Smooth muscle cell (in vitro differentiated cells): ENCODE results near the gene PHLDB2. TPM values are rescaled to one million over a fixed set of nuclear protein-coding genes. Genes with fewer than 3 reads are reported as not detected.

Source experiments
- DNase-seq: peaks from one replicate; lab custom pipeline; 2025; ENCODE audit not compliant: unreplicated experiment; lab: John Stamatoyannopoulos, UW
- H2AFZ ChIP-seq: fragments of 200-600 bp; sonication (generic); 2 replicates; pipeline ENCODE4 v1.6.0; 2016; ENCODE audit warnings: antibody characterized with exemption, low read depth, mild to moderate bottlenecking
- H3F3A ChIP-seq: fragments of 200-600 bp; sonication (generic); 2 replicates; pipeline ENCODE4 v1.6.0; 2017; ENCODE audit warnings: antibody characterized with exemption, low read depth
- H3K27ac ChIP-seq: fragments of 200-600 bp; sonication (generic); 2 replicates; pipeline ENCODE4 v1.5.1; 2016; ENCODE audit warnings: low read depth, mild to moderate bottlenecking
- H3K27me3 ChIP-seq: fragments of 200-600 bp; sonication (generic); 2 replicates; pipeline ENCODE4 v1.6.1; 2016; ENCODE audit warnings: low read depth, mild to moderate bottlenecking
- H3K36me3 ChIP-seq: fragments of 200-600 bp; sonication (generic); 2 replicates; pipeline ENCODE4 v1.5.1; 2016; ENCODE audit warnings: low read depth
- H3K4me1 ChIP-seq: fragments of 200-600 bp; sonication (generic); 2 replicates; pipeline ENCODE4 v1.5.1; 2016; ENCODE audit warnings: low read depth
- H3K4me2 ChIP-seq: fragments of 200-600 bp; sonication (generic); 2 replicates; pipeline ENCODE4 v1.6.0; 2016; ENCODE audit warnings: mild to moderate bottlenecking
- H3K4me3 ChIP-seq: fragments of 200-600 bp; sonication (generic); 2 replicates; pipeline ENCODE4 v1.5.1; 2016; ENCODE audit warnings: mild to moderate bottlenecking
- H3K79me2 ChIP-seq: fragments of 200-600 bp; sonication (generic); 2 replicates; pipeline ENCODE4 v1.6.0; 2016; ENCODE audit warnings: low read depth, mild to moderate bottlenecking
- H3K9ac ChIP-seq: fragments of 200-600 bp; sonication (generic); 2 replicates; pipeline ENCODE4 v1.6.0; 2016; ENCODE audit warnings: low read depth
- H3K9me3 ChIP-seq: fragments of 200-600 bp; sonication (generic); replicated peaks from 2 replicates; pipeline ENCODE4 v1.5.1; 2016; ENCODE audit warnings: low read depth
- H4K20me1 ChIP-seq: fragments of 200-600 bp; sonication (generic); 2 replicates; pipeline ENCODE4 v1.6.0; 2016; ENCODE audit warnings: low read depth
- WGBS: methylation state at CpG from one replicate; pipeline ENCODE4 v1.1.7; 2016; ENCODE audit warnings: low lambda C conversion rate; 5-methylcytosine and 5-hydroxymethylcytosine counted together
- polyA plus RNA-seq: library from polyadenylated mRNA; unstranded; fragments of >200 nt; fragmentation: Nextera tagmentation; extraction: Ambion mirVana; gene quantifications from 2 replicates; pipeline ENCODE4 v1.2.1, GENCODE V29; 2016
- total RNA-seq: library from RNA; depleted of rRNA; stranded (reverse); fragments of >200 nt; gene quantifications from 2 replicates; pipeline ENCODE4 v1.2.3, GENCODE V29; 2014
- TF ChIP-seq, protein P1 (sequence below): fragments of 200-600 bp; sonication (generic); IDR thresholded peaks from 2 replicates; pipeline ENCODE4 v1.5.1; 2017; ENCODE audit warnings: borderline replicate concordance, mild to moderate bottlenecking, antibody characterized with exemption; ENCODE audit not compliant: insufficient read depth, poor library complexity, severe bottlenecking

The PHLDB2 gene
- total and polyA plus RNA-seq, 2 experiments from 2014 or later, result 40.5 to 79.7 TPM

DNA sequence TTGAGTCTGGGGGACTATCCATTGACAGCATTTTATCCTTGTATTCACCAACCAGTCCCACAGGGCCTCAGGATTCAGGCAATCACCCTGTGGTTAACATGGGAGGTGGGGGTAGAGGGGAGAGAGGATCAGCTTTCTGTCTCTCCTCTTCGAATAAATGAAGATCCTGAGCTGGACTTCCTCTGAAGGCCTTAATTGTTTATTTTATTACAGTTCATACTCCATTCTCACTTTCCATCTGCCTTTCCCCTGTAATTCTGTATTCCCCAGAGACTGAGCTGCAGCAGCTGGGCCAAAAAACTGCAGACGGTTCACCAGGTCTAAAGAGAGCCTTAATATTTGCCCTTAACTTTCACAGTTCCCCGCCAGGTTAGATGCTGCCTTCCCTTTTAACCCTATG, 151.6 kb downstream of the PHLDB2 start:
- H3K36me3 ChIP-seq, result no peaks in the 10 kb centered on the region
- H3F3A ChIP-seq, result peaks cover 3% of the 10 kb centered on the region
- H4K20me1 ChIP-seq, result no peaks in the 10 kb centered on the region
- peaks cover 4% of the 10 kb centered on the region for H3K4me1 ChIP-seq
- no peaks in the 10 kb centered on the region for H3K79me2 ChIP-seq
- TF ChIP-seq, protein P1, sequence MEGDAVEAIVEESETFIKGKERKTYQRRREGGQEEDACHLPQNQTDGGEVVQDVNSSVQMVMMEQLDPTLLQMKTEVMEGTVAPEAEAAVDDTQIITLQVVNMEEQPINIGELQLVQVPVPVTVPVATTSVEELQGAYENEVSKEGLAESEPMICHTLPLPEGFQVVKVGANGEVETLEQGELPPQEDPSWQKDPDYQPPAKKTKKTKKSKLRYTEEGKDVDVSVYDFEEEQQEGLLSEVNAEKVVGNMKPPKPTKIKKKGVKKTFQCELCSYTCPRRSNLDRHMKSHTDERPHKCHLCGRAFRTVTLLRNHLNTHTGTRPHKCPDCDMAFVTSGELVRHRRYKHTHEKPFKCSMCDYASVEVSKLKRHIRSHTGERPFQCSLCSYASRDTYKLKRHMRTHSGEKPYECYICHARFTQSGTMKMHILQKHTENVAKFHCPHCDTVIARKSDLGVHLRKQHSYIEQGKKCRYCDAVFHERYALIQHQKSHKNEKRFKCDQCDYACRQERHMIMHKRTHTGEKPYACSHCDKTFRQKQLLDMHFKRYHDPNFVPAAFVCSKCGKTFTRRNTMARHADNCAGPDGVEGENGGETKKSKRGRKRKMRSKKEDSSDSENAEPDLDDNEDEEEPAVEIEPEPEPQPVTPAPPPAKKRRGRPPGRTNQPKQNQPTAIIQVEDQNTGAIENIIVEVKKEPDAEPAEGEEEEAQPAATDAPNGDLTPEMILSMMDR, result no peak
- 63% methylated on average over 3 of the region's 3 CpGs for WGBS
- DNase-seq, result no peak
- no peak overlapping the region for H2AFZ ChIP-seq
- no peak overlapping the region for H3K4me2 ChIP-seq
- no peak overlapping the region for H3K4me3 ChIP-seq
- H3K9ac ChIP-seq, result no peak overlapping the region
- no peaks in the 10 kb centered on the region for H3K9me3 ChIP-seq
- no peak overlapping the region for H3K27ac ChIP-seq
- H3K27me3 ChIP-seq, result no peaks in the 10 kb centered on the region

DNA sequence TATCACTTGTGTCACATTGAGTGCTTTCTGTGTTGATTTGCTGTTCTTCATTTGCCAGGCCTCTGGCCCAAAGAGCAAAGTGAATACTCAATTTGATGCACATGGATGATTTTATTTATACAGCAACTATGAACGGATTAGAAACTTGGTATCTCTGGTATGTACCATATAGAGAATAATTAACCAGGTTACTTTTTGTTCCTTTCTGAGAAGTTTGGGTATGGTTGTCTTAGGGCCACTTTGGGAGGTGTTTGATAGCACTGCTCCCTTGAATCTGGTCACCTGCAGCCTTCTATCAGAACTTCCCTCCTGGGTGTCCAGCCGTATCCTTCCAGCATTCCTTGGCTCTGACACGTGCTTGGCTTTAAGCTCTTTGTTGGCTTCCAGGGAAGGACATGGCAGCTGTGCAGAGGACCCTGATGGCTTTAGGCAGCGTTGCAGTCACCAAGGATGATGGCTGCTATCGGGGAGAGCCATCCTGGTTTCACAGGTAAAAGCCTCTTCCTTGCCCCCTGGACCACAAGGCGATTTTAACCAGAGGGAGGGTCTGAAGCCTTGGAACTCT, 152.4 kb downstream of the PHLDB2 start:
- Histone ChIP-seq H3K27me3 (no peaks in the 10 kb centered on the region), H2AFZ (no peak overlapping the region), H3K4me2 (no peak overlapping the region), H3K4me3 (no peak overlapping the region), H3K36me3 (no peaks in the 10 kb centered on the region), H4K20me1 (no peaks in the 10 kb centered on the region), H3K9ac (no peak overlapping the region), H3K9me3 (no peaks in the 10 kb centered on the region), H3K27ac (no peak overlapping the region), H3K4me1 (peaks cover 4% of the 10 kb centered on the region), H3K79me2 (no peaks in the 10 kb centered on the region), H3F3A (peaks cover 3% of the 10 kb centered on the region)
- no peak for DNase-seq
- WGBS, result 77% methylated on average over 6 of the region's 6 CpGs
- TF ChIP-seq, protein P1, result no peak

DNA sequence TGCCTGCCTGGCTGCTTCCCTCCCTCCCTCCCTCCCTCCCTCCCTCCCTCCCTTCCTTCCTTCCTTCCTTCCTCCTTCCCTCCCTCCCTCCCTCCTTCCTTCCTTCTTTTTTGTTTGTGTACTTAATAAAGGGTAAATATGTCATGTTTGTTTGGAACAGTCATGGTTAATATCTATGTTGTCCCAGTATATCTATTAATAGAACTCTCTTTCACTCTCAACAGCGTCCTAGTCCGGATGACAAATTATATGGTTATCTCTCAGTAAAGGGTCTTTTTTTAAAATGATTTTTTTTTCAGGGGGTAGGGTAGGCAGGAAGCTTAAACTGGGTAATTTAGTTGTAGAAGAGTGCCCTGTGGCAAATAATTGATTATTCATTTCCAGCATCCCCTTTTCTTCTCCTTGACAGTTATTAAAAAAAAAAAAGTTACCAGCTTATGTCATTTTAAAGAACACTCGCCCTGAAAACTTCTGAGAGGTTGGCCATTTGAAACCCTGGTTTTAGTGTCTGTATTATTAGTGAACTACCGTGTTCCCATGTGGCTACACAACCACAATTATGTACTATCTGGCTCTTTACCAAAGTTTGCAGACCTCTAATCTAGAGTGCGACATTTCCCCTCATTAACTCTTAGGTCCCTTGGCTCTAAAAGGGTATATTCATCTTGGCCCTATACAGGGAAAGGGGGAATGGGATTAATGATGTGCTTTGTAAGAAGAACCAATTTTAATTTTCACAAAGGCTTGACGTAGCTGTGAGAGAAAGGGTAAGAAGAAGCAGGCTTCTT, 153.3 kb downstream of the PHLDB2 start:
- no peaks in the 10 kb centered on the region for H3F3A ChIP-seq
- peak overlapping the region; percentile 67 for H3K4me2 ChIP-seq
- H3K79me2 ChIP-seq, result no peaks in the 10 kb centered on the region
- H4K20me1 ChIP-seq, result no peaks in the 10 kb centered on the region
- no peaks in the 10 kb centered on the region for H3K27me3 ChIP-seq
- no peak overlapping the region for H3K4me3 ChIP-seq
- peak overlapping the region; percentile 51 for H2AFZ ChIP-seq
- H3K9ac ChIP-seq, result no peak overlapping the region
- H3K4me1 ChIP-seq, result peaks cover 4% of the 10 kb centered on the region
- DNase-seq, result no peak
- H3K9me3 ChIP-seq, result no peaks in the 10 kb centered on the region
- peak overlapping the region; percentile 34 for H3K27ac ChIP-seq
- TF ChIP-seq, protein P1, result no peak
- WGBS, result 37% methylated on average over 6 of the region's 6 CpGs
- H3K36me3 ChIP-seq, result no peaks in the 10 kb centered on the region
